Tibial artery (tissue), 4 donors: Measurements from ENCODE around the gene CAMTA1.

ENCODE experiments used
- DNase-seq, 2 donors: peaks; one replicate each; pipeline ENCODE4 v3.0.0-alpha.2; 2019
- H3K27ac ChIP-seq, 2 donors: fragments of 200-600 bp; sonication (generic) in 1 of 2; 1 replicate in 1 of 2; 2 replicates in 1 of 2; pipeline ENCODE4 v1.5.1; 2018 to 2019; ENCODE audit warnings: mild to moderate bottlenecking in 1 of 2
- H3K27me3 ChIP-seq, 2 donors: fragments of 200-600 bp; sonication (generic) in 1 of 2; one replicate each; pipeline versions ENCODE4 v1.5.1 to v1.6.0; 2016 to 2019
- H3K36me3 ChIP-seq, 3 donors: fragments of 200-600 bp; sonication (generic) in 2 of 3; one replicate each; pipeline ENCODE4 v1.5.1; 2016 to 2019; ENCODE audit warnings: mild to moderate bottlenecking in 2 of 3
- H3K4me1 ChIP-seq, 4 donors: fragments of 200-600 bp; sonication (generic) in 2 of 4; 1 replicate in 3 of 4; 2 replicates in 1 of 4; pipeline ENCODE4 v1.5.1; 2016 to 2019
- H3K4me3 ChIP-seq, 2 donors: fragments of 200-600 bp; sonication (generic) in 1 of 2; 1 replicate in 1 of 2; 2 replicates in 1 of 2; pipeline ENCODE4 v1.5.1; 2018 to 2019; ENCODE audit warnings: mild to moderate bottlenecking in 2 of 2
- H3K9me3 ChIP-seq, 3 donors: fragments of 200-600 bp; sonication (generic) in 1 of 3; one replicate each; pipeline ENCODE4 v1.5.1; 2016 to 2019
- CTCF ChIP-seq, 2 experiments: fragments of 200-600 bp in 1 of 2; fragments of 450-650 bp in 1 of 2; IDR thresholded peaks; one replicate each; pipeline ENCODE4 v1.5.1; 2017 to 2019; ENCODE audit warnings: antibody characterized with exemption in 2 of 2, mild to moderate bottlenecking in 1 of 2, moderate library complexity in 1 of 2
- intact Hi-C: fragments of 100-400 bp; cut with DNase I; formaldehyde crosslinking; loops from one replicate; pipeline ENCODE4 v1.15.0; 2023; ENCODE audit warnings: low total_unique reads

The CAMTA1 gene

GRCh38 chr1:7573481-7573880, 788.2 kb downstream of the CAMTA1 start:
- Histone ChIP-seq H3K27me3 (no peaks in the 10 kb centered on the region), H3K4me3 (no peak overlapping the region), H3K36me3 (no peaks in the 10 kb centered on the region), H3K9me3 (no peaks in the 10 kb centered on the region), H3K4me1 (peaks cover 0 to 36% (median 27%) of the 10 kb centered on the region in 4 donors), H3K27ac (peak overlapping the region in 1 of 2 donors; percentile 70)
- no peak for TF ChIP-seq CTCF (IDR thresholded peaks at IDR 0.05)
- intact Hi-C loops = no loop called here
- DNase-seq = no peak

- TF ChIP-seq CTCF (IDR thresholded peaks at IDR 0.05) = no peak
- Histone ChIP-seq H3K4me3 (no peak overlapping the region), H3K4me1 (peaks cover 0 to 36% (median 27%) of the 10 kb centered on the region in 4 donors), H3K27ac (peak overlapping the region; percentile 49 to 70), H3K36me3 (no peaks in the 10 kb centered on the region), H3K9me3 (no peaks in the 10 kb centered on the region), H3K27me3 (no peaks in the 10 kb centered on the region)
- intact Hi-C loops = no loop called here
- peak; percentile 30 to 84 for DNase-seq
These were observed 789.1 kb downstream of the CAMTA1 start for GRCh38 chr1:7574121-7575040.

- Histone ChIP-seq H3K4me1 (peaks cover 0 to 36% (median 27%) of the 10 kb centered on the region in 4 donors), H3K4me3 (no peak overlapping the region), H3K27ac (peak overlapping the region; percentile 49 to 70), H3K9me3 (no peaks in the 10 kb centered on the region), H3K36me3 (no peaks in the 10 kb centered on the region), H3K27me3 (peaks cover 0 to 1% of the 10 kb centered on the region in 2 donors)
- DNase-seq = no peak
- intact Hi-C loops = no loop called here
- TF ChIP-seq CTCF (IDR thresholded peaks at IDR 0.05) = no peak
These were observed 789.8 kb downstream of the CAMTA1 start for GRCh38 chr1:7575041-7575400.

- Histone ChIP-seq H3K4me1 (peaks cover 0 to 40% (median 30%) of the 10 kb centered on the region in 4 donors), H3K9me3 (no peaks in the 10 kb centered on the region), H3K4me3 (no peak overlapping the region), H3K27ac (no peak overlapping the region), H3K36me3 (no peaks in the 10 kb centered on the region), H3K27me3 (peaks cover 0 to 13% of the 10 kb centered on the region in 2 donors)
- intact Hi-C loops = no loop called here
- peak in 1 of 2 donors; percentile 57 for DNase-seq
- TF ChIP-seq CTCF (IDR thresholded peaks at IDR 0.05) = peak; percentile 5 to 12
These were observed 791.8 kb downstream of the CAMTA1 start for GRCh38 chr1:7576946-7577657.

GRCh38 chr1:7578206-7578605, 793.0 kb downstream of the CAMTA1 start:
- Histone ChIP-seq H3K9me3 (no peaks in the 10 kb centered on the region), H3K4me1 (peaks cover 0 to 30% (median 22%) of the 10 kb centered on the region in 4 donors), H3K4me3 (no peak overlapping the region), H3K27me3 (peaks cover 0 to 19% of the 10 kb centered on the region in 2 donors), H3K36me3 (no peaks in the 10 kb centered on the region), H3K27ac (no peak overlapping the region)
- no peak for TF ChIP-seq CTCF (IDR thresholded peaks at IDR 0.05)
- peak in 1 of 2 donors; percentile 47 for DNase-seq
- intact Hi-C loops = no loop called here
